Choroid plexus epithelial cell (primary cell): ENCODE measurements around the gene CTSW.

Experiments used
- DNase-seq: peaks from one replicate; pipeline ENCODE4 v3.0.0-alpha.2; 2010; ENCODE audit warnings: low read depth
- H3K4me3 ChIP-seq: 2 replicates; pipeline ENCODE4 v1.5.1; 2011; ENCODE audit warnings: low read depth, mild to moderate bottlenecking, control low read depth, low read length, moderate library complexity
- TF ChIP-seq, protein P1 (sequence below): conservative IDR thresholded peaks from 2 replicates; pipeline ENCODE4 v1.5.1; 2011; ENCODE audit warnings: low read depth, mild to moderate bottlenecking, control low read depth, inconsistent platforms, low read length, moderate library complexity

Gene CTSW

DNA sequence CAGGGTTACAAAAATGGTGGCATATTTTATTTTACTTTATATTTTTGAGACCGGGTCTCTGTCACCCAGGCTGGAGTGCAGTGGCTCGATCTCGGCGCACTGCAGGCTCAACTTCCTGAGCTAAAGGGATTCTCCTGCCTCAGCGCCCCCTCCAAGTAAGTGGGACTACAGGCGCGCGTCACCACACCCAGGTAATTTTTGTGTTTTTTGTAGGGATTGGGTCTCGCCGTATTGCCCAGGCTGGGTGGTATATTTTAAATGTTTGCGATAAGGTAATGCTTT is 21.2 kb downstream of the CTSW start:
- H3K4me3 ChIP-seq: no peak overlapping the region
- TF ChIP-seq, protein P1, sequence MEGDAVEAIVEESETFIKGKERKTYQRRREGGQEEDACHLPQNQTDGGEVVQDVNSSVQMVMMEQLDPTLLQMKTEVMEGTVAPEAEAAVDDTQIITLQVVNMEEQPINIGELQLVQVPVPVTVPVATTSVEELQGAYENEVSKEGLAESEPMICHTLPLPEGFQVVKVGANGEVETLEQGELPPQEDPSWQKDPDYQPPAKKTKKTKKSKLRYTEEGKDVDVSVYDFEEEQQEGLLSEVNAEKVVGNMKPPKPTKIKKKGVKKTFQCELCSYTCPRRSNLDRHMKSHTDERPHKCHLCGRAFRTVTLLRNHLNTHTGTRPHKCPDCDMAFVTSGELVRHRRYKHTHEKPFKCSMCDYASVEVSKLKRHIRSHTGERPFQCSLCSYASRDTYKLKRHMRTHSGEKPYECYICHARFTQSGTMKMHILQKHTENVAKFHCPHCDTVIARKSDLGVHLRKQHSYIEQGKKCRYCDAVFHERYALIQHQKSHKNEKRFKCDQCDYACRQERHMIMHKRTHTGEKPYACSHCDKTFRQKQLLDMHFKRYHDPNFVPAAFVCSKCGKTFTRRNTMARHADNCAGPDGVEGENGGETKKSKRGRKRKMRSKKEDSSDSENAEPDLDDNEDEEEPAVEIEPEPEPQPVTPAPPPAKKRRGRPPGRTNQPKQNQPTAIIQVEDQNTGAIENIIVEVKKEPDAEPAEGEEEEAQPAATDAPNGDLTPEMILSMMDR: no peak
- DNase-seq: no peak

DNA sequence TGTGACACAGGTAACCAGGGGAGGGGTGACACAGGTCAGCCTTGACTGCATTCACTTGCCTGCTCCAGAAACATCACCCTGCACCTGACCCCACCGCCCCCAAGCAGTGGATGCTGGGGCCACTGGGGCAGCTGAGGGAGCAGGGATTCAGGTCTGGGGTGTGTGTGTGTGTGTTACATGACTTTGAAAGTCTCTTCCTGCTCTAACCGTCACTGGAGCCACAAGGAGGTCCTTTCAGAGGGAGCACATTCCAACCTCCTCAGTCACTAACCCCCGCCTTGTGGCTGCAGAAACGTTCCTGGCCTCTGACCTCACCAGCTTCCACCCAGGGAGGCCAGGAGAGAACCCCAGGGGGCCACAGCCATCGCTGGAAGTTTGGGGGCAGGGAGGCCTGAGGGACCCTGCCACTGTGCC is 23.4 kb downstream of the CTSW start:
- TF ChIP-seq, protein P1: no peak
- H3K4me3 ChIP-seq: no peak overlapping the region
- peak; percentile 58 for DNase-seq

DNA sequence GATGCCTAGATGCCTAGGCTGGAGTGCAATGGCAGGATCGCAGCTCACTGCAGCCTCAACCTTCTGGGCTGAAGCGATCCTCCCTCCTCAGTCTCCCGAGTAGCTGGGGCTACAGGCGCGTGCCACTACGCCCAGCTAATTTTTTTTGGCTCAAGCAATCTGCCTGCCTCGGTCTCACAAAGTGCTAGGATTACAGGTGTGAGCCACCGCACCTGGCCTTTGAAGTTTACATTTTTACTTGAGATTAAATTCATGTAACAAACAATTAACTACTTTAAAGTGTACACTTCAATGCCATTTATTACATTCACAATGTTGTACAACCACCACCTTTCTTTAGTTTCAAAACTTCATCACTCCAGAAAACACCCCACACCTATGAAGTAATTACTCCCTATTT is 24.1 kb downstream of the CTSW start:
- TF ChIP-seq, protein P1: no peak
- DNase-seq: no peak
- H3K4me3 ChIP-seq: no peak overlapping the region

DNA sequence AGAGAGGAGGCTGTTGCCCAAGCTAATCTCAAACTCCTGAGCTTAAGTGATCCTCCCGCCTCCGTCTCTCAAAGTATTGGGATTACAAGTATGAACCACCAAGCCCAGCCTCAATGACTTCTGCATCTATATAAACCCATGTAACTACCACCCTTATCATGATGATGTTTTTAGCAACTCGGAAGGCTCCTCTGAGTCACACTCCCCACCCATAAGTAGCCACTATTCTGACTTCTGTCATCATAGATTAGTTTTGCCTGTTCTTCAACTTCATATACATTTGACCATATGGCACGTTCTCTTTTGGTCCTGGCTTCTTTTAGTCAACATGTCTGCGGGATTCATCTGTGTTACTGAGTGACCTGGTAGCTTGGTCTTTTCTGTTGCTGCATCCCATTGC is 27.0 kb downstream of the CTSW start:
- TF ChIP-seq, protein P1: no peak
- no peak for DNase-seq
- H3K4me3 ChIP-seq: no peak overlapping the region

DNA sequence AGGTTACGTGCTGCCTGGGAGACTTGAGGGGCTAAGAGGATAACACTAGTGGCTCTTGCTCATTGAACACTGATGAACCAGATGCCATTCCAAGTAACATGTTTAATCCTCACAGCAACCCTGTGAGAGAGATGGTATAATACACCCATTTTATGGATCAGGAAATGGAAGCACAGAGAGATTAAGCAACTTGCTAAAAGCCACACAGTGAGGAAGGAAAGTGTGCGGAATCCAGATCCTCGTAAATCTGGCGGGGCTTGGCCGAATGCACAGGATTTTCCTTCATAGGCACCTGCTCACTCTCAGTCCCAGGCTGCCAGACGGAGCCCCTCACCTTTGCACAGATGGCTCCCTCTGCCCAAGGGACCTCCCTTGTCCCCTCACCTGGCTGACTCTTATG is 28.2 kb downstream of the CTSW start:
- H3K4me3 ChIP-seq: no peak overlapping the region
- DNase-seq: no peak
- TF ChIP-seq, protein P1: no peak

DNA sequence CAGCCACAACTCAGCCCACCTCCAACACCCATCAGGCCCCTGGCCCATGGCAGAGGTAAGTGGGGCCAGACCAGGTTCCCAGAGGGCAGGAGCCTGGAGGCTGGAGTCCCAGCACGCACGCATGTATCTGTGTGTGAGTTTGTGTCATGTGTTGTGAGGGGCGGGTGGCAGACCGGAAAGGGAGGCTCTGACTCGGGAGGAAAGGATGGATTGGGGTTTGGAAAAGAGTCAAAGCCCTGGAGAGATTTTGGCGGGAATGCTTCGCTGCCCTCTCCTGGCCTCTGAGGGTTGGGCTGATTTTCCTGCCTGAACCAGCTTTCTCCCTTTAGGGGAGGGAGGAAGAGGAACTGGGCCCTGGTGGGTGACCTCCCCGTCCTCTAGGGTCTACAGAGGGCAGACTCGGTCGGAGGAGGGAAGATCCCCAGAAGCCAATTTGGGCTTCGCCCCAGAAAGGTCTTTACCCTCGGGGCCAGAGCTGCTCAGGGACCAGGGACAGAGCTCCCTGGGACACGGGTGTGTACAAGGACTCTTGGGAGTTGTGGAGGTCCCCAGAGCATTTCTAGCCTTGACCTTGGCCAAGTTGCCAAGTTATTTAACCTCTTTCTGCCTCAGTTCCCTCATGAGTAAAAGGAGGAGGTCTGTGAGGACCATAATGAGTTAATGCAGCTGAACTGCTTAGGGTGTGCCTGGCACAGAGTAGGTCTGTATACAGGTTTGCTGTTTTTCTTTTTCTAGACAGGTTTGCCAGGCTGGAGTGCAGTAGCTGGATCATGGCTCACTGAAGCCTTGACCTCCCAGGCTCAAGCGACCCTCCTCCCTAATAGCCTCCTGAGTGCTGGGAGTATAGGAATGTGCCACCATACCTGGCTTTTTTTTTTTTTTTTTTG is 32.3 kb downstream of the CTSW start:
- TF ChIP-seq, protein P1: peak; percentile 16
- peak; percentile 50 for DNase-seq
- H3K4me3 ChIP-seq: no peak overlapping the region

DNA sequence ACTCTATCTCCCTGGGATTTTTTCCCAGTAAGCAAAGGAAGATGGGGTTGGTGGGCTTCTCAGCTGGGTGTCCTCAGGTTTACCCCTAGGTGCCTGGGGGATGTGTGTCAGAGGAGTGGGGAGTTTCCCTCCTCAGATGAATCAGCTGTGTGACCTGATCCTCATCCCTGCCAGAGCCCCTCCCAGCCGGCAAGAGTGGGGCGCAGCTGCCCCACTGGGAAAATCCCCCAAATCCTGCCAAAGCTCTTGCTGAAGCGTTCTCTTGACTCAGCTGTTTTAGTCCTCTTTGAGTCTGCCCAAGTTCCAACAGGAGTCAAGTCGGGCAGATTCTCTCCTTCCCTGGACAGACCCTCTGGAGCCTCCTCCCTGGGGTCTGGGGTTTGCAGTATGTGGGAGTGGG is 33.2 kb downstream of the CTSW start:
- TF ChIP-seq, protein P1: no peak
- no peak overlapping the region for H3K4me3 ChIP-seq
- peak; percentile 50 for DNase-seq
